A673 (cell line): ENCODE data around the gene CYP2C19.

ENCODE experiments used
- CTCF ChIP-seq: fragments of 300-800, 200-600 bp; sonication (generic); conservative IDR thresholded peaks from 2 replicates; pipeline ENCODE4 v1.5.1; 2017; ENCODE audit warnings: low read depth, mild to moderate bottlenecking, antibody characterized with exemption, low read length, moderate library complexity, mixed read lengths
- EZH2 ChIP-seq: fragments of 200-600 bp; sonication (generic); IDR thresholded peaks from 2 replicates; pipeline ENCODE4 v1.6.1; 2017; ENCODE audit warnings: borderline replicate concordance, low read depth, mild to moderate bottlenecking, mixed read lengths, antibody characterized with exemption, low read length; ENCODE audit not compliant: poor library complexity, severe bottlenecking

GRCh38 chr10:94785211-94785610 lies 22.7 kb downstream of the CYP2C19 start:
- TF ChIP-seq EZH2 (no peak), CTCF (no peak)
